22Rv1 (cell line): ENCODE results near the gene PTPN21.

ENCODE experiments used
- H3K27ac ChIP-seq: fragments of 450-650 bp; 2 replicates; pipeline ENCODE4 v1.5.1; 2017
- ZFX ChIP-seq: fragments of 450-650 bp; IDR thresholded peaks from 2 replicates; pipeline ENCODE4 v1.6.1; 2017; ENCODE audit warnings: antibody characterized with exemption, borderline replicate concordance
- TF ChIP-seq, protein P1 (sequence below): fragments of 450-650 bp; IDR thresholded peaks from 2 replicates; pipeline ENCODE4 v1.5.1; 2017; ENCODE audit warnings: mild to moderate bottlenecking

Gene PTPN21

GRCh38 chr14:88565427-88565826, 10.6 kb upstream of the PTPN21 start:
- TF ChIP-seq, protein P1, sequence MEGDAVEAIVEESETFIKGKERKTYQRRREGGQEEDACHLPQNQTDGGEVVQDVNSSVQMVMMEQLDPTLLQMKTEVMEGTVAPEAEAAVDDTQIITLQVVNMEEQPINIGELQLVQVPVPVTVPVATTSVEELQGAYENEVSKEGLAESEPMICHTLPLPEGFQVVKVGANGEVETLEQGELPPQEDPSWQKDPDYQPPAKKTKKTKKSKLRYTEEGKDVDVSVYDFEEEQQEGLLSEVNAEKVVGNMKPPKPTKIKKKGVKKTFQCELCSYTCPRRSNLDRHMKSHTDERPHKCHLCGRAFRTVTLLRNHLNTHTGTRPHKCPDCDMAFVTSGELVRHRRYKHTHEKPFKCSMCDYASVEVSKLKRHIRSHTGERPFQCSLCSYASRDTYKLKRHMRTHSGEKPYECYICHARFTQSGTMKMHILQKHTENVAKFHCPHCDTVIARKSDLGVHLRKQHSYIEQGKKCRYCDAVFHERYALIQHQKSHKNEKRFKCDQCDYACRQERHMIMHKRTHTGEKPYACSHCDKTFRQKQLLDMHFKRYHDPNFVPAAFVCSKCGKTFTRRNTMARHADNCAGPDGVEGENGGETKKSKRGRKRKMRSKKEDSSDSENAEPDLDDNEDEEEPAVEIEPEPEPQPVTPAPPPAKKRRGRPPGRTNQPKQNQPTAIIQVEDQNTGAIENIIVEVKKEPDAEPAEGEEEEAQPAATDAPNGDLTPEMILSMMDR: no peak
- TF ChIP-seq ZFX: no peak
- no peak overlapping the region for H3K27ac ChIP-seq

DNA sequence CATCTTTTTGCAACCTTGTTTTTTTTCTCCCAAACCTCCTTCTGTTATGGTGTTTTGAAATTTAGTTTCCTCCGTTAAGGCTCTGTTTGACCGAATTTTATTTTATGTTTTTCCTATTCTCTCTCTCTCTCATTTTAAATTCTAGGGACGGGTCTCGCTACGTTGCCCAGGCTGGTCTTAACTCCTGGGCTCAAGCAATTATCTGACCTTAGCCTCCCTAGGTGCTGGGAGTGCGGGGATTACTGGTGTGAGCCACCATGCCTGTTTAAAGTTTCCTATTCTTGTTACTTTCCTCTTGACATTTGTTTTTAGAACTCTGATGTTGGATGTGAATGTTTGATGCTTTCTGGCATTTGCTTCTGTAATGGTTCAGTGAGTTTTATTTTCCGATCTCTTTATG, 9.0 kb upstream of the PTPN21 start:
- H3K27ac ChIP-seq: peak overlapping the region; percentile 72; the same call in 1 of the 2 replicates
- TF ChIP-seq, protein P1: no peak
- no peak for TF ChIP-seq ZFX

DNA sequence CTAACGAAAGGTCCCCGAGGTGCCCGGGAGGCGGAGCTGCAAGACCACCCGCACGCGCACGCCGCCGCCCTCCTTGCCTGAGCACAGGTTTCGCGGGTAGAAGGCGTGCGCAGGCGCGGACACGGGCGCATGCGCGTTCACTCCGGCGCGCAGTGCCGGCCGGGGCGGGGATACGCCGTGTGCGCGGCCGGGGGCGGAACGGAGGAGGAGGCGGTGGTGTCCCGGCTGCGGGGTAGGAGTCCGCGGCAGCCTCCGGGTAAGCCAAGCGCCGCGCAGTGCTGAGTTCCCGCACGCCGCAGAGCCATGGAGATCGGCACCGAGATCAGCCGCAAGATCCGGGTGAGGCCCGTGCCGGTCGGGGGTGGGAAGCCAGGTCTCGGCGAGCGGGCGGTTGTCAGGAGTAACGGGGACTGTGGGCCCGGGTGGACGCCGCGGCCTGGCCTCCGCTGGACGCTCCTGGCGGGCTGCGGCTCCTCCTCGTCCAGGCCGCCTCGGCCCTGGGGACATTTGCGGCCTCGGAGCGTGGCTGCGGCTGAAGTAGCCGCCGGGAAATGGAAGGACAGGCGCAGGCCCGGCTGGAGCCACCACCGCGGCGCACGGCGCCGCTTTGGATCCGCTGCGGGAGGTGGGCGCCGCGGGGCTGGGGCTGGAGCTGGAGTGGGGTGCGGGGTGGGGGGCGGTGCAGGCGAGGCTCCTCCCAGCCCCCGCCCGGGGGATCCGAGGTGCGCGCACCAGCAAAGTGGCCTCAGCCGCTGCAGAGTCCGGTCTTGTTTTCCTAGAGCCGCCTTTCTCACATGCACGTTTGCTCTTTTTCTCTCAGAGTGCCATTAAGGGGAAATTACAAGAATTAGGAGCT, 8.3 kb upstream of the PTPN21 start, which contains the start of gene ZC3H14:
ZC3H14 (plus strand) TSS at position 207 of the 856 bp plus-strand sequence; CDS start at position 304, 97 bp downstream.
- TF ChIP-seq, protein P1: peak; percentile 2; the same call in 1 of the 2 replicates
- TF ChIP-seq ZFX: no peak
- peak within 1 kb of the TSS; percentile 72 for H3K27ac ChIP-seq

DNA sequence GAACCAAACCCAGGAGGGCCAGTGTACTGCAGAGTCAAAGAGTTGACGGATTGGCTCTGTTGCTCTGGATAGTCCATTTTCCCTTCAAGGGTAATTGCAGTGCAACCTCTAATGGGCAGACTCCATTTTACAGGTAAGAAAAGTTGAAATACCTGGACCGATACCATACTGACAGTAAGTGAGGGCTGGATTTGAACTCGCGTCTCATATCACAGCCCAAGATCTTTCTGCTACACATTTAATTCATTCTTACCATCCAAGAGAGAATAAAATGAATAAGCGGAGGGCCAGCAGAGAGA, 7.7 kb upstream of the PTPN21 start:
- peak overlapping the region; percentile 72 for H3K27ac ChIP-seq
- TF ChIP-seq, protein P1: no peak
- TF ChIP-seq ZFX: no peak

- TF ChIP-seq, protein P1: peak; percentile 55
- no peak for TF ChIP-seq ZFX
- no peak overlapping the region for H3K27ac ChIP-seq
These were observed 5.0 kb upstream of the PTPN21 start for GRCh38 chr14:88559852-88560251.

DNA sequence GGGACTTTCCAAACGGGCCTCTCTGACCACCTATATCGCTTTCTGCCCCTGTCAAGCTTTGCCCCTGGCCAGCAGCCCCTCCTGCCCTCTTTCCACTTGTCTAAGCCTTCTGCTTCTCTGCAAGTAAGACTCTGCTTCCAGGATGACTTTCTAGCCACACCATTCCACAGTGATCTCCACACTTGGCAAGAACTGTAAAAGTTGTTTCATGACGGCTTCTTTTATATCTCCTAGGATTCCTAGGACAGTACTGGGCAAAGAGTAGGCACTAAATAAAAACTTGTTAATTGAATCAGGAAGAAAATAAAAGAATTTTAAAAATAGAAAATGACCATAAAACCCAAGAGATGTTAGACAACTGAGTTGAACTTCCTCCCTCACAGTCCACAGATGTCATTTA, 1.8 kb upstream of the PTPN21 start:
- TF ChIP-seq ZFX: no peak
- TF ChIP-seq, protein P1: no peak
- no peak overlapping the region for H3K27ac ChIP-seq

- TF ChIP-seq, protein P1: no peak
- peak overlapping the region; percentile 51 for H3K27ac ChIP-seq
These were observed 836 bp downstream of the PTPN21 start for GRCh38 chr14:88553886-88554456.
